Measurements from ENCODE around the gene TMED9. TPM values are rescaled to one million over a fixed set of nuclear protein-coding genes. Genes with fewer than 3 reads are reported as not detected.

Gene TMED9
- total RNA-seq, 1 donor from 2014 or later: 175 TPM

DNA sequence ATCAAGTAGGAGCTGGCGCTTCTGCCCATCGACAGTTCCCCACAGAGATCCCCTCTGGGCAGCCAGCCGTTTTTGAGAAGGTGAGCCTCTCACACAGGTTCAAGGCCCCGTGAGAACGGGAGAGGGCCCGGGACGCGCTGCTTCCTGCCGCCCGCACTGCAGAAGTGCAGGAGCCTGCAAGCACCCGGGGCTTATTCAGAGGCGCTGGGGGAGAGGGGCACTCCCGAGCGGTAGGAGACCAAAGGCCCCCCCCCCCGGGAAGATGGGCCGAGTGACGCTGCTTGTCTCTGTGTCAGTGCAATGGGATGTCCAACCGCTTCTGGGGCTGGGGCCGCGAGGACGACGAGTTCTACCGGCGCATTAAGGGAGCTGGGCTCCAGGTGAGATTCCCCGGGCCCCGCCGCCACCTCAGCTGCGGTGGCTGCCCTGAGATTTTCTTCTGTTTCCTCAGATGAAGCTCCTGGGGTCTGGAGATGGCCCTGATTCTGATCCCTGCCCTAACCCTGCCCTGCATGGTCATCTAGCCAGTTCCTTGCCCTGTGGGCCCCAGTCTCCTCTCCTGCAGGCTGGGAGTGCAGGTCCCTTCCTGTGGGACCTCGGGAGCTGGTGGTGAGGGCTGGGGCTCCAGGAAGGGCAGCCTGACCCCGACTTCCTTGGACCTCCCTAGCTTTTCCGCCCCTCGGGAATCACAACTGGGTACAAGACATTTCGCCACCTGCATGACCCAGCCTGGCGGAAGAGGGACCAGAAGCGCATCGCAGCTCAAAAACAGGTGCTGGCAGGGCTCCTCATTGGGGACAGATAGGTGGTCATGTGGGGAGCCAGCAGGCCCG is 16.5 kb downstream of the TMED9 start:
- TF ChIP-seq, protein P1, sequence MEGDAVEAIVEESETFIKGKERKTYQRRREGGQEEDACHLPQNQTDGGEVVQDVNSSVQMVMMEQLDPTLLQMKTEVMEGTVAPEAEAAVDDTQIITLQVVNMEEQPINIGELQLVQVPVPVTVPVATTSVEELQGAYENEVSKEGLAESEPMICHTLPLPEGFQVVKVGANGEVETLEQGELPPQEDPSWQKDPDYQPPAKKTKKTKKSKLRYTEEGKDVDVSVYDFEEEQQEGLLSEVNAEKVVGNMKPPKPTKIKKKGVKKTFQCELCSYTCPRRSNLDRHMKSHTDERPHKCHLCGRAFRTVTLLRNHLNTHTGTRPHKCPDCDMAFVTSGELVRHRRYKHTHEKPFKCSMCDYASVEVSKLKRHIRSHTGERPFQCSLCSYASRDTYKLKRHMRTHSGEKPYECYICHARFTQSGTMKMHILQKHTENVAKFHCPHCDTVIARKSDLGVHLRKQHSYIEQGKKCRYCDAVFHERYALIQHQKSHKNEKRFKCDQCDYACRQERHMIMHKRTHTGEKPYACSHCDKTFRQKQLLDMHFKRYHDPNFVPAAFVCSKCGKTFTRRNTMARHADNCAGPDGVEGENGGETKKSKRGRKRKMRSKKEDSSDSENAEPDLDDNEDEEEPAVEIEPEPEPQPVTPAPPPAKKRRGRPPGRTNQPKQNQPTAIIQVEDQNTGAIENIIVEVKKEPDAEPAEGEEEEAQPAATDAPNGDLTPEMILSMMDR (IDR thresholded peaks at IDR 0.05; ENCODE audit: insufficient read depth, low read length, poor library complexity, severe bottlenecking): no peak
- Histone ChIP-seq H3K4me3 (ENCODE audit: low read depth, low read length) (no peak overlapping the region), H3K27me3 (ENCODE audit: control insufficient read depth, insufficient read depth, low read length) (no peaks in the 10 kb centered on the region), H3K36me3 (ENCODE audit: control insufficient read depth, insufficient read depth, low read length) (no peaks in the 10 kb centered on the region)
- DNase-seq (ENCODE audit: low read depth): no peak

DNA sequence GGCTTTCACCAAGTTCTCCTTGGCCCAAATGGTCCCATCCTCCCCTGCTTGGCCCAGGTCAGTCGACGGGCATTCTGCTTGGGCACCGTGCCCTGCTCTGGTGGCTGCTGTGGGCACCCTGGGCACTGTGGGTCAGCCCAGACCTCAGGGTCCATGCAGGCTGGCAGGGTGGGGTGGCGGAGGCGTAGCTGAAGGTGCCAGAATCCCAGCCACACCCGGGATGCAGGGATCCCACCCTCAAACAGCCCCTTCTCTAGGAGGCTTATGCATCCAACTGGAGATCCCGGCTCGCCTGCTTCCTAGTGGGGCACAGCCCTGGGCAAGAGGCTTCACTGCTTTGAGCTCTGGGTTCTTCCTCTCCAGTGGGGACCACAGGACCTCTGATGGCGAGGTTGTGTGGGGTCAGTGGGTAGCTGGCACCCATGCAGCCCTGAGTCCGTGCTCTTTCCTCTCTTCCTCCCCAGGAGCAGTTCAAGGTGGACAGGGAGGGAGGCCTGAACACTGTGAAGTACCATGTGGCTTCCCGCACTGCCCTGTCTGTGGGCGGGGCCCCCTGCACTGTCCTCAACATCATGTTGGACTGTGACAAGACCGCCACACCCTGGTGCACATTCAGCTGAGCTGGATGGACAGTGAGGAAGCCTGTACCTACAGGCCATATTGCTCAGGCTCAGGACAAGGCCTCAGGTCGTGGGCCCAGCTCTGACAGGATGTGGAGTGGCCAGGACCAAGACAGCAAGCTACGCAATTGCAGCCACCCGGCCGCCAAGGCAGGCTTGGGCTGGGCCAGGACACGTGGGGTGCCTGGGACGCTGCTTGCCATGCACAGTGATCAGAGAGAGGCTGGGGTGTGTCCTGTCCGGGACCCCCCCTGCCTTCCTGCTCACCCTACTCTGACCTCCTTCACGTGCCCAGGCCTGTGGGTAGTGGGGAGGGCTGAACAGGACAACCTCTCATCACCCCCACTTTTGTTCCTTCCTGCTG is 17.4 kb downstream of the TMED9 start:
- no peak for DNase-seq (ENCODE audit: low read depth)
- Histone ChIP-seq H3K27me3 (ENCODE audit: control insufficient read depth, insufficient read depth, low read length) (no peaks in the 10 kb centered on the region), H3K4me3 (ENCODE audit: low read depth, low read length) (no peak overlapping the region), H3K36me3 (ENCODE audit: control insufficient read depth, insufficient read depth, low read length) (no peaks in the 10 kb centered on the region)
- TF ChIP-seq, protein P1 (IDR thresholded peaks at IDR 0.05; ENCODE audit: insufficient read depth, low read length, poor library complexity, severe bottlenecking): no peak

DNA sequence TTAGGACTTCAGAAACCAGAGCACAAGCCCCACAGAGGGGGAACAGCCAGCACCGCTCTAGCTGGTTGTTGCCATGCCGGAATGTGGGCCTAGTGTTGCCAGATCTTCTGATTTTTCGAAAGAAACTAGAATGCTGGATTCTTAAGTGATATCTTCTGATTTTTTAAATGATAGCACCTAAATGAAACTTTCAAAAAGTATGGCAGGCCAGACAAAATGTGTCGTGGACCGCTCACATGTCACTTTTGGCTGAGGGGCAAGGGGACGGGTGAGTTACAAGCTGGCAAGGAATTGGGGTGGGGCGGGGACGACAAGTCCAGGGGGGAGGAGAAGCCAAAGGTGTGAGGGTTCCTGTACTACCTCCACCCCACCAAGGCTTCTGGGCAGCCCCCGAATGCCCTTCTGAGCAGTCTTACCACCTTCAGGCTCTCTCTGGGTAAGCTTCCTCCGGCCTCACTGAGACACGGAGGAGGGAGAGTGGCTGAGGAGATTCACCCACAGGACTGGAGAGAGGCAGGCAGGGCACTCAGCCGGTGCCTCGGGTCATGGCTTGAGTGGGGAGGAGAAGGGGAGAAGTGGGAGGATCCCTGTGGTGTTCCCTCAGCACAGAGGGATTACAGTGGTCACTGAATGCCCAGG is 18.2 kb downstream of the TMED9 start:
- Histone ChIP-seq H3K4me3 (ENCODE audit: low read depth, low read length) (no peak overlapping the region), H3K27me3 (ENCODE audit: control insufficient read depth, insufficient read depth, low read length) (no peaks in the 10 kb centered on the region), H3K36me3 (ENCODE audit: control insufficient read depth, insufficient read depth, low read length) (no peaks in the 10 kb centered on the region)
- TF ChIP-seq, protein P1 (IDR thresholded peaks at IDR 0.05; ENCODE audit: insufficient read depth, low read length, poor library complexity, severe bottlenecking): no peak
- DNase-seq (ENCODE audit: low read depth): no peak

DNA sequence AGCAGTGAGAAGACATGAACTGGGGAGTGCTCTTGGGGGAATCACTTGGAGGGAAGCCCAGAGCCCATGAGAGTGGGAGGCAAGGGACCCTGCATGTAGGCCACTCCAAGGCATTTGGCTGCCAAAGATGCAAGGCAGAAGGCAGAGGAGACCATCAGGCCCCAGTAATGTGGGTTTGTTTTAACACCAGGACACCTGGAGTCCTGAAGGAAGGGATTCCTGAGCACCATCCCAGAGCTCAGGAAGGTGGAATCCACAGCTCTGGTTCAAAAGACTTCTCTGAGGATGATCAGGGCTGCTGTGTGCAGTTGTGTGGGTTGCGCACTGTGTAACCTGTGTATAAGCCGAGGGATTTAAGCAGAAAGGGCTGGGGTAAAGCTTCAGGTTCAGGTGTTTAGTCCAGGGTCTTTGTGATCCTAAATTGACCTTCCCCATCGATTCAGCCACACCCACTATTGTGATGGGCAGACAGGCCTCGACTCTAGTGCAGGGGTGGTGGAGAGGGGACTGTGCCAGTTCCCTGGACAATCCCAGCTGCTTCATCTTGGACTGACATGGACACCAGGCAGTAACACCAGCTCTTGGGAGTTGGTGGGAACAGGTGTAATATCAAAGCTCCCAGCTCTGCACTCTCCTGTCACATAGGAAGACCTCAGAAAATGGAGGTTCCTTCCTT is 18.9 kb downstream of the TMED9 start:
- no peaks in the 10 kb centered on the region for H3K27me3 ChIP-seq (ENCODE audit: control insufficient read depth, insufficient read depth, low read length)
- H3K4me3 ChIP-seq (ENCODE audit: low read depth, low read length): no peak overlapping the region
- no peaks in the 10 kb centered on the region for H3K36me3 ChIP-seq (ENCODE audit: control insufficient read depth, insufficient read depth, low read length)
- TF ChIP-seq, protein P1 (IDR thresholded peaks at IDR 0.05; ENCODE audit: insufficient read depth, low read length, poor library complexity, severe bottlenecking): no peak
- no peak for DNase-seq (ENCODE audit: low read depth)

DNA sequence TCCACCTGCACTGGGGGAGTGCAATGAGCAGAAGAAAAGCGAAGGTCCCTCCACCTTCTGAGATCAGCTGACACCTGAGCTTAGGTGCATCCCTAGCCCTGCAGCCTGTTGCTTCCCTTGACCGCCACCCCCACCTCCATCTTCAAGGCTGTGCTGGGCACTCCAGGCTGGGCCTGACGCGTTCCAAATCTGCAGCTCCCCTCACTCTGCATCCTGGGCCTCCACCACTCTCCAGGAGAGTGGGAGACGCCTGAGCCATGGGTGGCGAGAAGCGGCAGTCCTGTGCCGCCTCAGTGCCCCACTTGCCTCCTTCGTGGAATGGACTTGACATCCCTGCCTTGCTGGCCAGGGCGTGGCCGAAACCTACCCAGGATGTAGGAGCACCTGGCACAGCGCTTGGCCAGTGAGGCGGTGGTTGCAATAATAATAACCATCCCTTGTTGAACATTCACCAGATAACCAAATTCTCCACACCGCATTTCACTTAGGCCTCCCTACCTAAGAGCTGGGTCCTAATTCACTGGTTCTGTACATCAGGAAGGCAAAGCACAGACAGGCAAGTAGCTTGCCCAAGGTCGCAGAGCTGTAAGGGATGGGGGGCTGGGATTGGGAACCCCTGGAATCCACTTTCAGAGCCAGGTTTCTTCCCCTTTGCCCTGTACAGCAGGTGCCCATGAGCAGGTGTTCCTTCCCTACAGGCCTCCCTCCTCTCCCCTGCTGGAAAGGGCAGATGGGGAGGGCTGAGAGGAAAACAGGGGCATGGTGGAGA is 19.6 kb downstream of the TMED9 start:
- H3K36me3 ChIP-seq (ENCODE audit: control insufficient read depth, insufficient read depth, low read length): no peaks in the 10 kb centered on the region
- H3K27me3 ChIP-seq (ENCODE audit: control insufficient read depth, insufficient read depth, low read length): no peaks in the 10 kb centered on the region
- H3K4me3 ChIP-seq (ENCODE audit: low read depth, low read length): no peak overlapping the region
- TF ChIP-seq, protein P1 (IDR thresholded peaks at IDR 0.05; ENCODE audit: insufficient read depth, low read length, poor library complexity, severe bottlenecking): no peak
- no peak for DNase-seq (ENCODE audit: low read depth)

Data from kidney epithelial cell (primary cell).